ENCODE results near the gene VSIG1. TPM values are rescaled to one million over a fixed set of nuclear protein-coding genes. Genes with fewer than 3 reads are reported as not detected.

The VSIG1 gene
- polyA plus RNA-seq, 1 of the 3 experiments (the other 2 are of a cell fraction): not detected

- DNase-seq: no peak
- H3K9ac ChIP-seq: no peak overlapping the region
- H3F3A ChIP-seq (replicated peaks; ENCODE audit: insufficient read depth): no peaks in the 10 kb centered on the region
- no peak overlapping the region for H2AFZ ChIP-seq (ENCODE audit: low read depth)
- H3K4me1 ChIP-seq (ENCODE audit: control insufficient read depth in 1 of 2, insufficient read depth in 2 of 2, low read depth in 1 of 2, low read length in 1 of 2): no peaks in the 10 kb centered on the region
- H3K27me3 ChIP-seq (ENCODE audit: insufficient read depth): peaks cover 2% of the 10 kb centered on the region; the same call in 1 of the 2 replicates
- POLR2A ChIA-PET: no interaction called here
- H3K27ac ChIP-seq (ENCODE audit: low read depth in 2 of 2, low read length in 1 of 2): no peak overlapping the region
- CTCF ChIA-PET: interaction anchor here (0.6 to 1.3 kb wide), 5 partner anchors 18 to 1102 kb away, joined by 3 to 4 read pairs (median 3); no protein-coding TSS in a partner anchor
- no peaks in the 10 kb centered on the region for H3K36me3 ChIP-seq (replicated peaks in 1 of 2; ENCODE audit: control insufficient read depth in 1 of 2, insufficient read depth in 2 of 2, low read length in 1 of 2)
- H3K9me3 ChIP-seq: no peaks in the 10 kb centered on the region
- no peaks in the 10 kb centered on the region; the same call in 1 of the 2 replicates for H3K9me2 ChIP-seq
- H3K4me2 ChIP-seq: no peak overlapping the region
- 2% methylated on average over 2 of the region's 2 CpGs for WGBS (ENCODE audit: low lambda C conversion rate)
- no peaks in the 10 kb centered on the region for H4K20me1 ChIP-seq (ENCODE audit: insufficient read depth)
- no peak overlapping the region for H3K4me3 ChIP-seq (ENCODE audit: low read depth in 2 of 2, low read length in 1 of 2)
- no peaks in the 10 kb centered on the region for H3K79me2 ChIP-seq (ENCODE audit: insufficient read depth)
- no peak for TF ChIP-seq GABPA (IDR thresholded peaks at IDR 0.05; ENCODE audit: low read depth)
- peak; percentile 60 for TF ChIP-seq CTCF (IDR thresholded peaks at IDR 0.05)
- peak; percentile 25; the same call in 1 of the 2 replicates for TF ChIP-seq SMC3 (IDR thresholded peaks at IDR 0.05; ENCODE audit: low read depth, low read length)
- TF ChIP-seq RAD21 (IDR thresholded peaks at IDR 0.05; ENCODE audit: low read length): peak; percentile 43
Measured at GRCh38 chrX:108020631-108021030, 24.2 kb upstream of the VSIG1 start.

GRCh38 chrX:108022491-108023089 lies 22.3 kb upstream of the VSIG1 start:
- ChIA-PET POLR2A (no interaction called here), CTCF (no interaction called here)
- Histone ChIP-seq H3K9me2 (no peaks in the 10 kb centered on the region; the same call in 1 of the 2 replicates), H3K9me3 (no peaks in the 10 kb centered on the region), H3K4me1 (ENCODE audit: control insufficient read depth in 1 of 2, insufficient read depth in 2 of 2, low read depth in 1 of 2, low read length in 1 of 2) (no peaks in the 10 kb centered on the region), H3K4me3 (ENCODE audit: low read depth in 2 of 2, low read length in 1 of 2) (no peak overlapping the region), H3F3A (replicated peaks; ENCODE audit: insufficient read depth) (no peaks in the 10 kb centered on the region), H4K20me1 (ENCODE audit: insufficient read depth) (no peaks in the 10 kb centered on the region; the same call in 1 of the 2 replicates), H3K9ac (no peak overlapping the region), H2AFZ (ENCODE audit: low read depth) (no peak overlapping the region), H3K27me3 (ENCODE audit: insufficient read depth) (peaks cover 5% of the 10 kb centered on the region; the same call in 1 of the 2 replicates), H3K36me3 (replicated peaks in 1 of 2; ENCODE audit: control insufficient read depth in 1 of 2, insufficient read depth in 2 of 2, low read length in 1 of 2) (no peaks in the 10 kb centered on the region), H3K27ac (ENCODE audit: low read depth in 2 of 2, low read length in 1 of 2) (no peak overlapping the region), H3K4me2 (no peak overlapping the region), H3K79me2 (ENCODE audit: insufficient read depth) (no peaks in the 10 kb centered on the region)
- TF ChIP-seq ELF1 (IDR thresholded peaks at IDR 0.05) (no peak), SIN3A (IDR thresholded peaks at IDR 0.05; ENCODE audit: borderline replicate concordance, low read depth, low read length) (no peak), REST (IDR thresholded peaks at IDR 0.05; ENCODE audit: low read depth, low read length) (no peak), POLR2AphosphoS5 (IDR thresholded peaks at IDR 0.05; ENCODE audit: low read depth, low read length) (no peak), NRF1 (IDR thresholded peaks at IDR 0.05; ENCODE audit: low read depth, low read length) (no peak), SMC3 (IDR thresholded peaks at IDR 0.05; ENCODE audit: low read depth, low read length) (no peak)
- WGBS (ENCODE audit: low lambda C conversion rate): 7% methylated on average over 1 of the region's 1 CpG
- DNase-seq: no peak

Measured in SK-N-SH (cell line).